ENCODE results near the gene BSG.

Gene BSG

DNA sequence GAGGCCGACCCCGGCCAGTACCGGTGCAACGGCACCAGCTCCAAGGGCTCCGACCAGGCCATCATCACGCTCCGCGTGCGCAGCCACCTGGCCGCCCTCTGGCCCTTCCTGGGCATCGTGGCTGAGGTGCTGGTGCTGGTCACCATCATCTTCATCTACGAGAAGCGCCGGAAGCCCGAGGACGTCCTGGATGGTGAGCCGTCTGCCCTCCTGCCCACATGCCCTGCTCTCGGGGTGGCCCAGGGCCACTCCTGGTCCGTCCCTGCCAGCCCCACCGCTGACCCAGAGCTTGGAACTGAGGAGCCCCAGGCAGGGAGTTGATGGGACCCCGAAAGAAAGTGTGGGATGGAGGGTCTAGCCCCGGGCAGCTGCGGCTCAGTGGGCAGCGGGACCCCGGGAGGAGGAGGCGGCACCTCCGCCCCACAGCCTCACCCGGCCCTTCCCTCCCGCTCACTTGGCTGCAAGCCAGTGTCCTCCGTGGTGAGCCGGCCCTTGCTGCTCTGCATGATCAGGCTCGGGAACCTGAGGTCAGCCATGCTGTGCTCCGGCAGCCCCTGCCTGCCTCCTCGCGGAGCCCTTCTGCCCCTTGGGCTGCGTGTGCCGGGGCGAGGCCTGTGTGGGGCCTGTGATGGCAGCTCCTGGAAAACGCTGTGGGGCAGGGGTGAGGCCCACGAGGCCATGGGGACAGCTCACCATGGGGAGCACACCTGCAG, 9.2 kb downstream of the BSG start (continued):
- no peak for TF ChIP-seq ZFP3 (tag by site-specific recombination; IDR thresholded peaks at IDR 0.05; ENCODE audit: low read depth)

DNA sequence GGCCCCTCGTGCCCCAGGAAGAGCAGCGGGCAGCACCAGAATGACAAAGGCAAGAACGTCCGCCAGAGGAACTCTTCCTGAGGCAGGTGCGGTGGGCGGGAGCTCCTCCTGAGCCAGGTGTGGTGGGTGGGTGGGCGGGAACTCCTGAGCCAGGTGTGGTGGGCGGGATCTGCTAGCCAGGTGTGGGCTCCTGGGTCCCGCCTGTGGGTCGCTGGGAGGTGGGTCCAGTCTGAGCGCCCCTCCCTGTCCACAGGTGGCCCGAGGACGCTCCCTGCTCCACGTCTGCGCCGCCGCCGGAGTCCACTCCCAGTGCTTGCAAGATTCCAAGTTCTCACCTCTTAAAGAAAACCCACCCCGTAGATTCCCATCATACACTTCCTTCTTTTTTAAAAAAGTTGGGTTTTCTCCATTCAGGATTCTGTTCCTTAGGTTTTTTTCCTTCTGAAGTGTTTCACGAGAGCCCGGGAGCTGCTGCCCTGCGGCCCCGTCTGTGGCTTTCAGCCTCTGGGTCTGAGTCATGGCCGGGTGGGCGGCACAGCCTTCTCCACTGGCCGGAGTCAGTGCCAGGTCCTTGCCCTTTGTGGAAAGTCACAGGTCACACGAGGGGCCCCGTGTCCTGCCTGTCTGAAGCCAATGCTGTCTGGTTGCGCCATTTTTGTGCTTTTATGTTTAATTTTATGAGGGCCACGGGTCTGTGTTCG, 10.3 kb downstream of the BSG start:
- Histone ChIP-seq H3K4me1 (ENCODE audit: control insufficient read depth, insufficient read depth, low read length) (no peaks in the 10 kb centered on the region), H3K4me3 (ENCODE audit: low read depth, low read length) (no peak overlapping the region), H3K27ac (ENCODE audit: extremely low read depth, low read depth, low read length) (no peak overlapping the region), H3K36me3 (ENCODE audit: control insufficient read depth in 2 of 2, insufficient read depth in 1 of 2, low read length in 2 of 2) (peaks cover 0 to 47% of the 10 kb centered on the region in 2 experiments; a peak in 2 of 3 replicates), H3K9me3 (ENCODE audit: control insufficient read depth, insufficient read depth, low read depth, low read length) (no peaks in the 10 kb centered on the region)
- no peak for TF ChIP-seq ZFHX2 (tag by site-specific recombination; conservative IDR thresholded peaks at IDR 0.05)
- peak; percentile 41 for TF ChIP-seq IKZF3 (tag by site-specific recombination; IDR thresholded peaks at IDR 0.05)
- ChIA-PET POLR2A (interaction anchor here (0.6 to 1.5 kb wide), 2 partner anchors 11 to 50 kb away, joined by 3 to 4 read pairs; no protein-coding TSS in a partner anchor), CTCF (interaction anchor here (2.5 kb wide), 1 partner anchor 8 kb away, joined by 17 read pairs; no protein-coding TSS in a partner anchor)

DNA sequence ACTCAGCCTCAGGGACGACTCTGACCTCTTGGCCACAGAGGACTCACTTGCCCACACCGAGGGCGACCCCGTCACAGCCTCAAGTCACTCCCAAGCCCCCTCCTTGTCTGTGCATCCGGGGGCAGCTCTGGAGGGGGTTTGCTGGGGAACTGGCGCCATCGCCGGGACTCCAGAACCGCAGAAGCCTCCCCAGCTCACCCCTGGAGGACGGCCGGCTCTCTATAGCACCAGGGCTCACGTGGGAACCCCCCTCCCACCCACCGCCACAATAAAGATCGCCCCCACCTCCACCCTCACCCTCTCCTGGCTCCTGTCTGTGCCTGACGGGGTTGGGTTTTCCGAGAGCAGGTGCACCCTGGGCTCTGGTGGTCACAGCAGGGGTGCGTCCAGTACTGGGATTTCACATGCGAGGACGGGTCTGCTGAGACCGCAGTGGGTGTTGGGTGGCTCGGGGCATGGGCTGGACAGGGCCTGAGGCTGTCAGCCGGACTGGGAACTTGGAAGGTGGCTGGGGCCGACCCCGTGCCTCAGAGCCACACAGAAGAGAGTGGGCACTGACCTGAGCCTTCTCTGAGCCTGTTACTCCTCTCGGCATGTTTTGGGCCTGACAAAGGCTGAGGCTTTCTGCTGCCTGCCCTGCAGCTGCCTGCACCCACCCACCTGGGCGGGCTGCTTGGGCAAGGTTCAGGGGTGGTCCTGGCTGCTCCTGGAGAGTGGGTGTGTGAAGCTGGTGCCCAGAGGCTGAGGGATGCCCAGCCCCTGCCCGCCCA, 11.0 kb downstream of the BSG start:
- CTCF ChIA-PET, result interaction anchor here (0.7 to 2.5 kb wide), 7 partner anchors 9 to 157 kb away, joined by 3 to 17 read pairs (median 5); partner anchors contain the start of gene RNF126
- peaks cover 0 to 40% of the 10 kb centered on the region in 2 experiments; a peak in 2 of 3 replicates for H3K36me3 ChIP-seq (ENCODE audit: control insufficient read depth in 2 of 2, insufficient read depth in 1 of 2, low read length in 2 of 2)
- no peak overlapping the region for H3K27ac ChIP-seq (ENCODE audit: extremely low read depth, low read depth, low read length)
- H3K9me3 ChIP-seq (ENCODE audit: control insufficient read depth, insufficient read depth, low read depth, low read length), result no peaks in the 10 kb centered on the region
- H3K4me3 ChIP-seq (ENCODE audit: low read depth, low read length), result no peak overlapping the region
- POLR2A ChIA-PET, result interaction anchor here (0.9 to 1.5 kb wide), 4 partner anchors 9 to 52 kb away, joined by 3 to 5 read pairs (median 4); partner anchors contain the start of gene CDC34
- TF ChIP-seq, protein P1, sequence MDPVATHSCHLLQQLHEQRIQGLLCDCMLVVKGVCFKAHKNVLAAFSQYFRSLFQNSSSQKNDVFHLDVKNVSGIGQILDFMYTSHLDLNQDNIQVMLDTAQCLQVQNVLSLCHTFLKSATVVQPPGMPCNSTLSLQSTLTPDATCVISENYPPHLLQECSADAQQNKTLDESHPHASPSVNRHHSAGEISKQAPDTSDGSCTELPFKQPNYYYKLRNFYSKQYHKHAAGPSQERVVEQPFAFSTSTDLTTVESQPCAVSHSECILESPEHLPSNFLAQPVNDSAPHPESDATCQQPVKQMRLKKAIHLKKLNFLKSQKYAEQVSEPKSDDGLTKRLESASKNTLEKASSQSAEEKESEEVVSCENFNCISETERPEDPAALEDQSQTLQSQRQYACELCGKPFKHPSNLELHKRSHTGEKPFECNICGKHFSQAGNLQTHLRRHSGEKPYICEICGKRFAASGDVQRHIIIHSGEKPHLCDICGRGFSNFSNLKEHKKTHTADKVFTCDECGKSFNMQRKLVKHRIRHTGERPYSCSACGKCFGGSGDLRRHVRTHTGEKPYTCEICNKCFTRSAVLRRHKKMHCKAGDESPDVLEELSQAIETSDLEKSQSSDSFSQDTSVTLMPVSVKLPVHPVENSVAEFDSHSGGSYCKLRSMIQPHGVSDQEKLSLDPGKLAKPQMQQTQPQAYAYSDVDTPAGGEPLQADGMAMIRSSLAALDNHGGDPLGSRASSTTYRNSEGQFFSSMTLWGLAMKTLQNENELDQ (tag by site-specific recombination; IDR thresholded peaks at IDR 0.05; ENCODE audit: low read depth), result no peak
- TF ChIP-seq KLF1 (tag by site-specific recombination; IDR thresholded peaks at IDR 0.05), result peak; percentile 66
- H3K4me1 ChIP-seq (ENCODE audit: control insufficient read depth, insufficient read depth, low read length), result peaks cover 2% of the 10 kb centered on the region; the same call in 1 of the 2 replicates

DNA sequence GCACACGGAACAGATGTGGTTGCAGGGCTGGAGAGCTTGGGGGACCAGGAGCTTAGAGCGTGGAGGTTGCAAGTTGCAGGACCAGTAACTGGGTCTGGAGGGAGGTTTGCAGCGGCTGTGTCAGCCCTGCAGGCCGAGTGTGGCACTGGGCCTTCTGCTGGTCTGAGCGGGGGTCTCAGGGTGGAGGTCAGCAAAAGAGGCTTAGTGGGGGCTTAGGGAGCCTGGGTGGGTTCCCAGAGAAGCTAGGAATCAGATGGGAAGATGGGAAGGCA, 11.5 kb downstream of the BSG start:
- no peak overlapping the region for H3K27ac ChIP-seq (ENCODE audit: extremely low read depth, low read depth, low read length)
- TF ChIP-seq, protein P2, sequence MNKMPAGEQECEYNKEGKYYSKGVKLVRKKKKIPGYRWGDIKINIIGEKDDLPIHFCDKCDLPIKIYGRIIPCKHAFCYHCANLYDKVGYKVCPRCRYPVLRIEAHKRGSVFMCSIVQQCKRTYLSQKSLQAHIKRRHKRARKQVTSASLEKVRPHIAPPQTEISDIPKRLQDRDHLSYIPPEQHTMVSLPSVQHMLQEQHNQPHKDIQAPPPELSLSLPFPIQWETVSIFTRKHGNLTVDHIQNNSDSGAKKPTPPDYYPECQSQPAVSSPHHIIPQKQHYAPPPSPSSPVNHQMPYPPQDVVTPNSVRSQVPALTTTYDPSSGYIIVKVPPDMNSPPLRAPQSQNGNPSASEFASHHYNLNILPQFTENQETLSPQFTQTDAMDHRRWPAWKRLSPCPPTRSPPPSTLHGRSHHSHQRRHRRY (tag by site-specific recombination; IDR thresholded peaks at IDR 0.05), result no peak
- TF ChIP-seq, protein P3, sequence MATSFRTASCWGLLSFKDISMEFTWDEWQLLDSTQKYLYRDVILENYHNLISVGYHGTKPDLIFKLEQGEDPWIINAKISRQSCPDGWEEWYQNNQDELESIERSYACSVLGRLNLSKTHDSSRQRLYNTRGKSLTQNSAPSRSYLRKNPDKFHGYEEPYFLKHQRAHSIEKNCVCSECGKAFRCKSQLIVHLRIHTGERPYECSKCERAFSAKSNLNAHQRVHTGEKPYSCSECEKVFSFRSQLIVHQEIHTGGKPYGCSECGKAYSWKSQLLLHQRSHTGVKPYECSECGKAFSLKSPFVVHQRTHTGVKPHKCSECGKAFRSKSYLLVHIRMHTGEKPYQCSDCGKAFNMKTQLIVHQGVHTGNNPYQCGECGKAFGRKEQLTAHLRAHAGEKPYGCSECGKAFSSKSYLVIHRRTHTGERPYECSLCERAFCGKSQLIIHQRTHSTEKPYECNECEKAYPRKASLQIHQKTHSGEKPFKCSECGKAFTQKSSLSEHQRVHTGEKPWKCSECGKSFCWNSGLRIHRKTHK (tag by site-specific recombination; IDR thresholded peaks at IDR 0.05), result no peak
- TF ChIP-seq BCL11B (tag by site-specific recombination; IDR thresholded peaks at IDR 0.05; ENCODE audit: low read depth), result peak; percentile 3; the same call in 1 of the 2 replicates
- TF ChIP-seq, protein P4, sequence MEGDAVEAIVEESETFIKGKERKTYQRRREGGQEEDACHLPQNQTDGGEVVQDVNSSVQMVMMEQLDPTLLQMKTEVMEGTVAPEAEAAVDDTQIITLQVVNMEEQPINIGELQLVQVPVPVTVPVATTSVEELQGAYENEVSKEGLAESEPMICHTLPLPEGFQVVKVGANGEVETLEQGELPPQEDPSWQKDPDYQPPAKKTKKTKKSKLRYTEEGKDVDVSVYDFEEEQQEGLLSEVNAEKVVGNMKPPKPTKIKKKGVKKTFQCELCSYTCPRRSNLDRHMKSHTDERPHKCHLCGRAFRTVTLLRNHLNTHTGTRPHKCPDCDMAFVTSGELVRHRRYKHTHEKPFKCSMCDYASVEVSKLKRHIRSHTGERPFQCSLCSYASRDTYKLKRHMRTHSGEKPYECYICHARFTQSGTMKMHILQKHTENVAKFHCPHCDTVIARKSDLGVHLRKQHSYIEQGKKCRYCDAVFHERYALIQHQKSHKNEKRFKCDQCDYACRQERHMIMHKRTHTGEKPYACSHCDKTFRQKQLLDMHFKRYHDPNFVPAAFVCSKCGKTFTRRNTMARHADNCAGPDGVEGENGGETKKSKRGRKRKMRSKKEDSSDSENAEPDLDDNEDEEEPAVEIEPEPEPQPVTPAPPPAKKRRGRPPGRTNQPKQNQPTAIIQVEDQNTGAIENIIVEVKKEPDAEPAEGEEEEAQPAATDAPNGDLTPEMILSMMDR (tag by site-specific recombination; IDR thresholded peaks at IDR 0.05), result no peak
- peaks cover 4% of the 10 kb centered on the region; the same call in 1 of the 2 replicates for H3K4me1 ChIP-seq (ENCODE audit: control insufficient read depth, insufficient read depth, low read length)
- ChIA-PET CTCF (interaction anchor here (0.6 to 2.5 kb wide), 10 partner anchors 9 to 572 kb away, joined by 3 to 17 read pairs (median 4); partner anchors contain the start of gene RNF126), POLR2A (interaction anchor here (0.9 to 1.5 kb wide), 4 partner anchors 9 to 52 kb away, joined by 3 to 5 read pairs (median 4); partner anchors contain the start of gene CDC34)
- H3K36me3 ChIP-seq (ENCODE audit: control insufficient read depth in 2 of 2, insufficient read depth in 1 of 2, low read length in 2 of 2), result peaks cover 0 to 40% of the 10 kb centered on the region in 2 experiments; a peak in 1 of 3 replicates
- H3K4me3 ChIP-seq (ENCODE audit: low read depth, low read length), result no peak overlapping the region
- no peaks in the 10 kb centered on the region for H3K9me3 ChIP-seq (ENCODE audit: control insufficient read depth, insufficient read depth, low read depth, low read length)
